ENCODE measurements around the gene PLCH2.

DNA sequence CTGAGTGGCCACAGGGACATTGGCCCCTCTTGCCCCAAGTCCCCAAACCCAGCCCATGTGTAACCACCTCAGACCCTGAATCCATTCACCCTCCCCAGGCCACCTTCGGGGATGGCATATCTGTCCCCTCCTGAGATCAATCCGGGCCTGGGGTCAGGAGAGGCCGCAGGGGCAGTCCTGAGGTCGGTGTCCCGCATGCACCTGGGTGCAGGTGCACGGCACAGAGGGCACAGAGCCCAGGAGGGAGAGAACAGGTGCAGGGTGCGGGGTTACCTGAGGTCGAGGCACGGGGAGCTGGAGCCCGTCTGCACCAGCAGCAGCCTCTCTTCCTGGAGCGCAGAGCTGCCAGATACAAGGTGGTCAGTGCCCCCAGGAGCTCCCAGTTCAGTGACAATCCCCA lies 33.5 kb downstream of the PLCH2 start:
- TF ChIP-seq, protein P1, sequence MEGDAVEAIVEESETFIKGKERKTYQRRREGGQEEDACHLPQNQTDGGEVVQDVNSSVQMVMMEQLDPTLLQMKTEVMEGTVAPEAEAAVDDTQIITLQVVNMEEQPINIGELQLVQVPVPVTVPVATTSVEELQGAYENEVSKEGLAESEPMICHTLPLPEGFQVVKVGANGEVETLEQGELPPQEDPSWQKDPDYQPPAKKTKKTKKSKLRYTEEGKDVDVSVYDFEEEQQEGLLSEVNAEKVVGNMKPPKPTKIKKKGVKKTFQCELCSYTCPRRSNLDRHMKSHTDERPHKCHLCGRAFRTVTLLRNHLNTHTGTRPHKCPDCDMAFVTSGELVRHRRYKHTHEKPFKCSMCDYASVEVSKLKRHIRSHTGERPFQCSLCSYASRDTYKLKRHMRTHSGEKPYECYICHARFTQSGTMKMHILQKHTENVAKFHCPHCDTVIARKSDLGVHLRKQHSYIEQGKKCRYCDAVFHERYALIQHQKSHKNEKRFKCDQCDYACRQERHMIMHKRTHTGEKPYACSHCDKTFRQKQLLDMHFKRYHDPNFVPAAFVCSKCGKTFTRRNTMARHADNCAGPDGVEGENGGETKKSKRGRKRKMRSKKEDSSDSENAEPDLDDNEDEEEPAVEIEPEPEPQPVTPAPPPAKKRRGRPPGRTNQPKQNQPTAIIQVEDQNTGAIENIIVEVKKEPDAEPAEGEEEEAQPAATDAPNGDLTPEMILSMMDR (IDR thresholded peaks at IDR 0.05) = no peak
- no peak for TF ChIP-seq POLR2A (IDR thresholded peaks at IDR 0.05)
